NCI-H1105 treated with DMSO at 0.1 percent for 48 hours (cell line): Measurements from ENCODE around the gene FNDC7.
"Not testable (repeated sequence)": the region's sequence is repeated elsewhere in the genome, so short reads cannot be mapped to it uniquely, and the experiment has no call there.

Experiments used
- DNase-seq: peaks from one replicate; lab custom pipeline; 2025; lab: John Stamatoyannopoulos, UW

The FNDC7 gene

DNA sequence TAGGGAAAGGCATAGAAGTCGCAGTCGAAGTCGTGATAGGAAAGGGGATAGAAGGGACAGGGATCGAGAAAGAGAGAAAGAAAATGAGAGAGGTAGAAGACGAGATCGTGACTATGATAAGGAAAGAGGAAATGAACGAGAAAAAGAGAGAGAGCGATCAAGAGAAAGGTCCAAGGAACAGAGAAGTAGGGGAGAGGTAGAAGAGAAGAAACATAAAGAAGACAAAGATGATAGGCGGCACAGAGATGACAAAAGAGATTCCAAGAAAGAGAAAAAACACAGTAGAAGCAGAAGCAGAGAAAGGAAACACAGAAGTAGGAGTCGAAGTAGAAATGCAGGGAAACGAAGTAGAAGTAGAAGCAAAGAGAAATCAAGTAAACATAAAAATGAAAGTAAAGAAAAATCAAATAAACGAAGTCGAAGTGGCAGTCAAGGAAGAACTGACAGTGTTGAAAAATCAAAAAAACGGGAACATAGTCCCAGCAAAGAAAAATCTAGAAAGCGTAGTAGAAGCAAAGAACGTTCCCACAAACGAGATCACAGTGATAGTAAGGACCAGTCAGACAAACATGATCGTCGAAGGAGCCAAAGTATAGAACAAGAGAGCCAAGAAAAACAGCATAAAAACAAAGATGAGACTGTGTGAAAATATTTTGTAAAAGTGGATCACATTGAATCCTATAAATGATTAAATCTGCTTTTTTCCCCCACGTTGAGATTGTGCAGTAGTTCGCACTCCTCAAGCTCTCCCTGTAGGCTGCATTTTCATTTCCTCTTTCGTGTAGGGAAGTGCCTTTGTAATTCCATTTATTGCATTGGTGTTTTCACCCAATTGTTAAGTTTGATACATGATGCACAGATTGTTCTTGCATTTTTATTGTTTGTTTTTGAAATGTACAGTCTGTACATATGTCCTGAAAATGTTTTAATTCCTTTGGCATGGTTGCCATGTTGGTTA lies 13.1 kb upstream of the FNDC7 start:
- no peak for DNase-seq

DNA sequence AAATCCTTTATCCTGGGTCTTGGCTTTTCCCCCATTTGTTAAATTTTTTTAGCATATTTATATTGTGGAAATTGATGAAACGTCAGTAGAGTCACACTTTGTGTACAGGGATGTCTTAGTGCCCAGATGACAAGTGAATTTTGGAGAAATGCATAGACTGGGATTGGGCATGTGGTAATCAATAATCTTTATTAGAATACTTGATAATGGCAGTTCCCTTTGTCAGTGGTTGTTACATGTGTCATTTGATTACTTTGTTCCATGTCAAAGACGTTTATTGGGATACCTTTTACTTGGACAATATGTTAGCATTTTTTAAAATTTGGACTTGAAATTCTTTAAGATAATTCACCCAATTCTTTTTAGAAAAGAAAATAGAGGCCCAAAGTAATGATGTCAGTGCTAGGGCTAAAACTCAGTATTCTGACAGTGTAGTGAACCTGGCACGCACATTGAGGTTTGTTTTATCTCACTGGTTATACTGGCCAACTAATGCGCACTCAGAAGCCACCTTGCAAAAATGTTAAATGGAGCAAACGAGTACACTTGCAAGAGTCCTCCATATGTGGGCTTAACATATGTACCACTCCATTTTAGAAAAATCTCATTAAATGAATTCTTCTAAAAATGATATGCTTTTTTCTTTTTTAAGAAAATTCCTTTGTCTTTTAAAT lies 11.4 kb upstream of the FNDC7 start:
- DNase-seq, result no peak

DNA sequence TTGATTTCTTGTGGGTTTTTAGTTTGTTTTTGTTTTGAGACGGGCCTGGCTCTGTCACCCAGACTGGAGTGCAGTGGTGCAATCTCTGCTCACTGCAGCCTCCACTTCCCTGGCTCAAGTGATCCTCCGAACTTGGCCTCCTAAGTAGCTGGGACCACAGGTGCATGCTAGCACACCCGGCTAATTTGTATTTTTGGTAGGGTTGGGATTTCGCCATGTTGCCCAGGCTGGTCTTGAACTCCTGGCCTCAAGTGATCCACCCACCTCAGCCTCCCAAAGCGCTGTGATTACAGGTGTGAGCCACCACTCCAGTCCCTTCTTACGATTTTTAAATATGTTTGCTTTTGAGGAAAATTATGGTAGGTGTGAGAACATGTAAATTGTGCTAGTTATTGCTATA lies 10.6 kb upstream of the FNDC7 start:
- not testable (repeated sequence) for DNase-seq

DNA sequence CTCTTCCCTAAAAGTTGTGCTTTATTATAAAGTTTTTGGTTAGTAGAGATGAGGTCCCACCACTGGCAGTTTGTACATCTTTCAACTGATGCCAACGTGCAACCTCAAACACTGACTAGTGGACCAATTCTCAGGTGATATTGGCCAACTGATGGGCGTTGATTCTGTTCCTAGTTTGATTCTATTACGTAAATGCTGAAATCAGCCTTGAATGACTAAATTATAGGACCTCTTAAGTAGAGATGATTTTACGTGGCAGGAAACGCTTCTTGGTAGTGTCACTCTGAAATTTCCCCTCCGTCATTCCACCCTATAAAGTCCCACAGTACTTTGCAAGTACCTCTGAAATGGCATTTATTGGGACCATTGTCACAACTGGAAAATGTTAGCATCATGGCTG lies 8.8 kb upstream of the FNDC7 start:
- DNase-seq, result no peak

- no peak for DNase-seq
Observed at GRCh38 chr1:108704496-108704895, 8.2 kb upstream of the FNDC7 start.

DNA sequence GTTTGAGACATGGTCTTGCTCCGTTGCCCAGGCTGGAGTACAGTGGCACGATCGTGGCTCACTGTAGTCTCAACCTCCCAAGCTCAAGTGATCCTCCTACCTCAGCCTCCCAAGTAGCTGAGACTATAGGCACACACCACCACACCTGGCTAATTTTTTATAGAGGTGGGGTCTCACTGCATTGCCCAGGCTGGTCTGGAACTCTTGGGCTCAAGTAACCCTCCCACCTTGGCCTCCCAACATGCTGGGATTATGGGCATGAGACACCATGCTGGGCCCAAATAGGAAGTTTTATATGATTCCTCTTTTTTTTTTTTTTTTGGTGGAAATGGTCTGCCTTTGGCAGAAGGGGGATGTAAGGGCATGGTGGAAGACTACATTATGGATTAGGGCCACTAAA lies 6.1 kb upstream of the FNDC7 start:
- no peak for DNase-seq

DNA sequence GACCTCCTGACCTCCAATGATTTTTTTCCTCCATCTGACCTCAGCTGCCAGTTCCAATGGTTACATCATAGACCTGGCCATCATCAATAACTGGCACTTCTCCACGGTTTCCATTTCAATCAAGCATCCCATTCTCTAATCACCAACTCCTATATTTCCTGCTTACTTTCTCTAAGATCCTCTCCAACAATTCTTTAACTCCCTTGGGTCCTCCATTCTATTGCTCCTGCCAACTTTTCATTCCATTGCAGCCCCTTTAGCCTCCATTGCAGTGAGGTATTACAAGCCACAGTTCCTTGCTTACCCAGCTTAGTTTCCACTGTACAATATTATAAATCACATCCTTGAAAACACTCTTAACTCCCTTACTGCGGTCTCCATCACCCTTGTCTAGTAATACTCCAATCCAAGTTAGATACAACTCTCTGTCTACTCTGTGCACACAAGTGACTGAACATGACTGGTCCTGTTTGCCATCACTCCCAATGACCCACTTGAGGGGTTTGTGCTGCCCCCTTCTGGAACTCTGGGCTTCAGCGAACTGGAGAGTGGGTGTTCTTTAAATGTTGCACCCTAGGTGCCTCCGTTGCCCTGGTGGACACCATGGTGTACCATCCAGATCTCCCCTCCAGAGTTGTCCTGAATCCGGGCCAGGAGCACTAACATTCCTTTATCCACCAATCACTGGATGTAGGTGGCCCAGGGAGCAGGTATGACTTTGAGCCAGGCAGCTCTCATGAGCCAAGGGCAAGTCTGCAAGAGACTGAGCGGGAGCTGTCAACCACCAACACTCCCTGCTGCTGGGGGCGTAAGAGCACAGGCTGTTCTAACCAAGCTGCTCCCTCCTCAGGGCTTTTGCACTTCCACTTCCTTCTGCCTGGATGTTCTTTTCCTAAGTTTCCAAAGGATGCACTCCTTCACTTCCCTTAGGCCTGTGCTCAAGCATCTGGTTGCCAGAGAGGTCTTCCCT lies 3.7 kb upstream of the FNDC7 start:
- no peak for DNase-seq

DNA sequence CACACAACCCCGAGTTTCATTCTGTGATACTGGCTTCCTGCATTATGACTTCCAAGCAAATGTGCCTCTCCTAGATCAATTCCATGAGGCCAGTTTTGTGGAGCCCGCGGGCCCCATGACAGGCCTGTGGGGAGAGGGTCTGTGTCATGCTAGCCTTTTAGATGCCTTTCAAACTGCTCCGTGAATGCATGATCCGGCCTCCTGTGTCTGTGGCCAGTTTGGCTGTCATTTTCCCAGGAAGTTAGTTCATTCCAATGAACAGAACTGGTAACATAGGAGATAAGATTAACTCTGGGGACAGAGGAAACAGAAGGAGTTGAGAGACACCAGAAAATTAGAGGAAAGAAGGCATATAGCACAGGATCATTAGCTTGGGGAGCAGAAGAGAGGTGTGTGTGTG lies 3.2 kb downstream of the FNDC7 start:
- no peak for DNase-seq

- DNase-seq, result no peak
Observed at GRCh38 chr1:108716437-108717230, 3.9 kb downstream of the FNDC7 start.

DNA sequence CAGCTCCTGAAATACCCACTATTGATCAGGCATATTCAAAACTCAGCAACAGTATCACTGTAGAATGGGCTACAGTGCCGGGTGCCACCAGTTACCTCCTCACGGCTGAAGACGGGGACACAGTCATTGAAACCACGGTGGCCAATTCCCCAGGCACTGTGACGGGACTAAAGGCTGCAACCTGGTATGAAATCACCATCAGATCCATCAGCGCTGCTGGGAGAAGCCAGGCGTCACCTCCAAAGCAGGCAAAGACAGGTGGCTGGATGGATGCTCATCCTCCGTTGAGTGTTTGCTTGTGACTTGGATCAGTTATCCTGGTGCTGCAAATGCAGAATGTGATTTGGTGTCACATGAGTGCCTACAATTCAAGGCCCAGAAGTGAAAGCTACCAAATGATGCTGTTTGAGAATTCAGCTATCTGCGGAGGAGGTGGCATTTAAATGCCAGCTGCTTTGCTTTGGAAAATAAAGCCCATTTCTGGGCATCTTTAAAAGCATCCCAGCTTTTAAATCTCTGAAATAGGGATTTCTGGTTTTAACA lies 5.1 kb downstream of the FNDC7 start:
- no peak for DNase-seq

GRCh38 chr1:108718927-108719655 lies 6.4 kb downstream of the FNDC7 start:
- no peak for DNase-seq

- DNase-seq, result no peak
Observed at GRCh38 chr1:108719656-108720435, 7.1 kb downstream of the FNDC7 start.

GRCh38 chr1:108722292-108722691 lies 9.6 kb downstream of the FNDC7 start:
- no peak for DNase-seq

DNA sequence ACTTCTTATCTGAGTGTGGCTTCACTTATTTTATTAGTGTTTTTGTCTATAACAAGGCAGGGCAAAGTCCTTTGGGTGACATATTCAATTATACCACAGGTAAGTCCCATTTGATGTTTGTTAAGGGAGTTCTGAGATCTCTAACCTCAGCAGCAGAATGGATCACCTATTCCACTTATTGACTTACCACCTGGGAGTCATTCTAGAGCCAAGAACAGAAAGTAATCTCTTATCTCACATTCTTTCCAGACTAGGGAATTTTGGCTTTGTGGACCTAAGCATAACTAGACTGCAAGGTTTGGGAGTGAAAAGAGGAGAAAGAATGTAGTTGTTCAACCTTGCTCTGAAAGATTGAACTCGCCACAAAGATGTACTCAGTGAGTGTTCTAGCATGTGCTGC lies 13.2 kb downstream of the FNDC7 start:
- DNase-seq, result no peak

DNA sequence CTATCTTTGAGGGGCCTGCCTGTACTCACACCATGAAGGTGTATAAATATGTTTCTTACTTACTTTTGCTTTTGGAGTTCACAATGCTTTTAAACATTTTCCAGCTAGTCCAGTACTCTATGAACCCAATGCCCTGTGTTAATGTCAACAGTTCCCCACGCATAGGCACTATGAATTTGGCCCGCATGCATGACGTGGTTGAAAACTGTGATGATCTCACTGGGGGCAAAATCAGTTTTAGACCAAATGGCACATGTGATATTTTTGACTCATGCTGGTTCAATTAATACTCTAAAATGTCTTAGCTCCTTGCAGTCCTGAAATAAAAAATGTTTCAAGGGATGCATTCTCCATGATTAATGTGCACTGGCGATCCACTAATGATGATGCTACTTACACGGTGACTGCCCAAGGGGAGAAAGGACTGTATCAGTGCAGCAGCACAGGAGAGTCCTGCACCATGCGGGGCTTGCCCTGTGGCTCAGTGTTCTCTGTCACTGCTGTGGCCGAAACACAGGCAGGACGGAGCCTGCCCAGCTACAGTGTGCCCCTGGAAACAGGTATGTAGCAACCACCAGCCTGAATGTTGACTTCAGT lies 15.7 kb downstream of the FNDC7 start:
- DNase-seq, result no peak

- no peak for DNase-seq
Observed at GRCh38 chr1:108729481-108729880, 16.8 kb downstream of the FNDC7 start.

DNA sequence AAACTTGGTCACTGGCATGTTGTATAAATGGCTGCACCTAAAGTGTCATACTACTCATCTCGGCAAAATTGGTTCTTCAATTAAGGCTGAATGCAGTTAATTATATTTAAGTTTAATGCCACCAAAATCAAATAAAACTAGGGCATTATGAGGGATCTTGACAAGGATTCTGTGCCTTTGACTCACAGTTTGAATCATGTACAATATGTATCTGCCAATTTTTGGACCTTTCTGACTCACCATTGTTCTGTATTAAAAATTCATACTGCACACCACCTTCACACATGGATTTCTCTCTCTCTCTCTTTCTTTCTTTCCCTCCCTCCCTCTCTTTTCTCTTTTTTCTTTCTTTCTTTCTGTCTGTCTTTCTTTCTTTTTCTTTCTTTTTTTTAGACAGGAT lies 19.7 kb downstream of the FNDC7 start:
- DNase-seq, result no peak

DNA sequence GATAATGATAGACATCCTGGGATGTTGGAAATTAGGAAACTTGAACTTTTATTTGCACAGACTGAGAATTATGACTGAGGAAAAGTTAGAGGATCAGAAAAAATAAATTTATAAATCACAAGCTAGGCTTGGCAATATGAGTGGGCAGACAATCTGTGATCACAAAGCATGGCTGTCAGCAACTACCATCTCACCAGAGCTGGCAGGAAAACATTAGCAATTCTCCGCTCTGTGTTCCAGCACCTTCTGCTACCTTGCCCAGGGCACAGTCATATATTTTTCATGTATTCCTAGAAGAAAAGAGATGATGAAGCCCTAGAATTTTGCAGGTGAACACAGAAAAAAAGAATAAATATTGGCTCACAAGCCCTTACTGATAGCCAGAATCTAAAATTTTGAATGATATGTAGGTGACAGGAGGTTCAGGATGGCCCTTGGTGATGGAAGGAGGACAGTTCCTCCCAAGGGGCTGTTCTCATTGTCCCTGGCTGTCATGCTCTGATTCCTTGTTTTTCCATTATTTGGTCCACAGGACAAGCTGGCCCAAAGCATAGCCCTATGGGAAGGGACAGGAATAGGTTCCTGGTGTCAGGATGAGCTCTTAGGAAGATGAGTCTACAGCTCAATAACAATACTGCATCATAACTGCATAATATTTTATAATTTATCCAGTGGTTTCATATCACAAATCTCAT lies 21.6 kb downstream of the FNDC7 start:
- DNase-seq, result no peak

GRCh38 chr1:108742253-108742652 lies 29.5 kb downstream of the FNDC7 start:
- no peak for DNase-seq
